ENCODE data around the gene PCDHB6. TPM values are rescaled to one million over a fixed set of nuclear protein-coding genes. Genes with fewer than 3 reads are reported as not detected.
"Not testable (repeated sequence)": the region's sequence is repeated elsewhere in the genome, so short reads cannot be mapped to it uniquely, and the experiment has no call there.

Gene PCDHB6
- total and polyA plus RNA-seq, 12 donors = 0.23 to 1.1 (median 0.74) TPM

DNA sequence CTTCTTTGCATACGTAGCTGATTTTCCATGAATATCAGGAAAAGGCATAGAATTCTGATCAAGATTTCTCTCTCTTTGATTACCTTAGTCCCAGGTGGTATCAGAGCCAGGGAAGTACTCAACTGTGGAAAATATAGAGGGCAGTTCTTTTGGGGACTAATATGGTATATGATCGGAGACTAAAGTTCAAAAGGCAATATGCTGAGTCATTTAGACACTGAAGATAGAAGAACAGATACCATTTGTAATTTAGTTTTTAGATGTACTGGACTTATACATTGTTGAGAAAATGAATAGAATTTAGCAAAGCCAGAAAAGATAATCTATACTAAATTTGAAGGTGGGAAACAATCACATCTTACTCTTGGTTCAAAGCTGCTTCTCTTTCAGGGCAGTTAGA is 44.5 kb upstream of the PCDHB6 start:
- TF ChIP-seq, protein P1, sequence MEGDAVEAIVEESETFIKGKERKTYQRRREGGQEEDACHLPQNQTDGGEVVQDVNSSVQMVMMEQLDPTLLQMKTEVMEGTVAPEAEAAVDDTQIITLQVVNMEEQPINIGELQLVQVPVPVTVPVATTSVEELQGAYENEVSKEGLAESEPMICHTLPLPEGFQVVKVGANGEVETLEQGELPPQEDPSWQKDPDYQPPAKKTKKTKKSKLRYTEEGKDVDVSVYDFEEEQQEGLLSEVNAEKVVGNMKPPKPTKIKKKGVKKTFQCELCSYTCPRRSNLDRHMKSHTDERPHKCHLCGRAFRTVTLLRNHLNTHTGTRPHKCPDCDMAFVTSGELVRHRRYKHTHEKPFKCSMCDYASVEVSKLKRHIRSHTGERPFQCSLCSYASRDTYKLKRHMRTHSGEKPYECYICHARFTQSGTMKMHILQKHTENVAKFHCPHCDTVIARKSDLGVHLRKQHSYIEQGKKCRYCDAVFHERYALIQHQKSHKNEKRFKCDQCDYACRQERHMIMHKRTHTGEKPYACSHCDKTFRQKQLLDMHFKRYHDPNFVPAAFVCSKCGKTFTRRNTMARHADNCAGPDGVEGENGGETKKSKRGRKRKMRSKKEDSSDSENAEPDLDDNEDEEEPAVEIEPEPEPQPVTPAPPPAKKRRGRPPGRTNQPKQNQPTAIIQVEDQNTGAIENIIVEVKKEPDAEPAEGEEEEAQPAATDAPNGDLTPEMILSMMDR (IDR thresholded peaks at IDR 0.05) = no peak
- TF ChIP-seq POLR2A (IDR thresholded peaks at IDR 0.05) = no peak
- Histone ChIP-seq H3K9me3 (replicated peaks in 1 of 3) (no peaks in the 10 kb centered on the region), H3K4me3 (no peak overlapping the region), H3K36me3 (replicated peaks in 1 of 2) (no peaks in the 10 kb centered on the region), H3K27ac (no peak overlapping the region), H3K27me3 (no peaks in the 10 kb centered on the region), H3K4me1 (replicated peaks in 1 of 2) (no peaks in the 10 kb centered on the region)
- intact Hi-C loops (cut with DNase I) = no loop called here
- no peak for DNase-seq
- WGBS, 4 donors = 58 to 80% (median 68%) methylated on average over 2 of the region's 2 CpGs

DNA sequence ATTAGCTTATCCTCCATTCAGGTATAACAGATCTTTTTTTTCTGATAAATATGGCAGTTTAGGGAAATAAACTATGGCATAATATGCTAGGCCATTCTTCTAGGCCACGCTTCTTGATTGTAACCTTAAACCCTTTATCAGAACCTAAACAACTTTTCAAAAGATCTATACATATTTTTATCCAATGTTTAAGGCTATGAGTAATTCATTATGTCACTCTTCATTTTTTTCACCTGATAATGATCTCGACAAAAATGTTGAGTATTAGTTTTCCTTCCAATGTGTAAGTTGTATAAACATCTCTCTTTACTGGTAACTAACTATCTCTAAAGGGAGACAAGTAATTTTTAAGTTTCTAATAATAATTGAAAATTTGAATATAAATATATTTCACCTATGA is 30.6 kb upstream of the PCDHB6 start:
- Histone ChIP-seq H3K27ac (no peak overlapping the region), H3K4me1 (replicated peaks in 1 of 2) (no peaks in the 10 kb centered on the region), H3K9me3 (replicated peaks in 1 of 3) (peaks cover 0 to 7% (median 4%) of the 10 kb centered on the region in 3 donors), H3K36me3 (replicated peaks in 1 of 2) (no peaks in the 10 kb centered on the region), H3K27me3 (peaks cover 11% of the 10 kb centered on the region), H3K4me3 (no peak overlapping the region)
- DNase-seq = no peak
- intact Hi-C loops (cut with DNase I) = no loop called here
- WGBS, 4 donors = 27 to 42% (median 38%) methylated on average over 2 of the region's 2 CpGs
- TF ChIP-seq, protein P1 (IDR thresholded peaks at IDR 0.05) = no peak
- no peak for TF ChIP-seq POLR2A (IDR thresholded peaks at IDR 0.05)

DNA sequence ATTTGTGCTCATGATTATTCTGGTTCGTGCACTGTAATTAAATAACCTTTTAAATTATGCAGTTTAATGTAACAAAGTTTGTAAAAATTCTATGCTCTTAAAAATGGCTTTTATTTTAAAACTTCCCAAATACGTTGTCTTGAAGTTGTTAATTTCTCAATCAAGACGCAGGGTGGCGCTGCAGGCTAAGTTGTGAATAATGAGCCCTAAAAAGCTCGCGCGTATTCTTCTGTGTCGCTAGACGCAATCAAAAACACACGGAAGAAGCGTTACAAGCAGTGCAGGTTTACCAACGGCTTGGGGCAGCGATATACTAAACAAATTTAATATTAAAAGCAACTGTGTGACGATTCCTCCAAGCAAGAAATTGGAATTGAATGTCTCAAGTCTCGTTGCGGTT is 28.3 kb upstream of the PCDHB6 start, which contains the start of gene PCDHB4:
TSS of gene PCDHB4 (plus strand) at position 256 of the 400 bp plus-strand sequence. CDS start 181 bp downstream, outside the sequence.
- no peaks in the 10 kb centered on the region for H3K9me3 ChIP-seq (replicated peaks in 1 of 3)
- H3K36me3 ChIP-seq (replicated peaks in 1 of 2) = no peaks in the 10 kb centered on the region
- no peaks in the 10 kb centered on the region for H3K4me1 ChIP-seq (replicated peaks in 1 of 2)
- H3K4me3 ChIP-seq = peak within 1 kb of the TSS in 1 of 4 donors; percentile 11
- DNase-seq = no peak
- H3K27ac ChIP-seq = no peak within 1 kb of the TSS
- TF ChIP-seq POLR2A (IDR thresholded peaks at IDR 0.05) = no peak
- TF ChIP-seq, protein P1 (IDR thresholded peaks at IDR 0.05) = peak in 3 of 6 experiments; percentile 12 to 17 (median 12)
- peaks cover 11% of the 10 kb centered on the region for H3K27me3 ChIP-seq
- WGBS, 4 donors = 14 to 29% (median 17%) methylated on average over 16 of the region's 16 CpGs
- intact Hi-C loops (cut with DNase I) = no loop called here

DNA sequence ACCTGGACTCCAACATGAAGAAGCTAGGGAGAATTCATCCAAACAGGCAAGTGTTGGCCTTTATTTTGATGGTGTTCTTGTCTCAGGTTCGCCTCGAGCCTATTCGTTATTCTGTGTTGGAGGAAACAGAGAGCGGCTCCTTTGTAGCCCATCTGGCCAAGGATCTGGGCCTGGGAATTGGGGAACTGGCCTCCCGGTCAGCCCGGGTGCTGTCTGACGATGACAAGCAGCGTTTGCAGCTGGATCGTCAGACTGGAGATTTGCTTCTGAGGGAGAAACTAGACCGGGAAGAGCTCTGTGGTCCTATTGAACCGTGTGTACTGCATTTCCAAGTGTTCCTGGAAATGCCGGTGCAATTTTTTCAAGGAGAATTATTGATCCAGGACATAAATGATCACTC is 27.9 kb upstream of the PCDHB6 start:
- H3K9me3 ChIP-seq (replicated peaks in 1 of 3) = no peaks in the 10 kb centered on the region
- peaks cover 11% of the 10 kb centered on the region for H3K27me3 ChIP-seq
- DNase-seq = no peak
- H3K27ac ChIP-seq = no peak overlapping the region
- H3K4me3 ChIP-seq = peak overlapping the region in 1 of 4 donors; percentile 11
- H3K36me3 ChIP-seq (replicated peaks in 1 of 2) = no peaks in the 10 kb centered on the region
- TF ChIP-seq, protein P1 (IDR thresholded peaks at IDR 0.05) = no peak
- H3K4me1 ChIP-seq (replicated peaks in 1 of 2) = no peaks in the 10 kb centered on the region
- intact Hi-C loops (cut with DNase I) = no loop called here
- WGBS, 4 donors = 22 to 33% (median 32%) methylated on average over 12 of the region's 12 CpGs

DNA sequence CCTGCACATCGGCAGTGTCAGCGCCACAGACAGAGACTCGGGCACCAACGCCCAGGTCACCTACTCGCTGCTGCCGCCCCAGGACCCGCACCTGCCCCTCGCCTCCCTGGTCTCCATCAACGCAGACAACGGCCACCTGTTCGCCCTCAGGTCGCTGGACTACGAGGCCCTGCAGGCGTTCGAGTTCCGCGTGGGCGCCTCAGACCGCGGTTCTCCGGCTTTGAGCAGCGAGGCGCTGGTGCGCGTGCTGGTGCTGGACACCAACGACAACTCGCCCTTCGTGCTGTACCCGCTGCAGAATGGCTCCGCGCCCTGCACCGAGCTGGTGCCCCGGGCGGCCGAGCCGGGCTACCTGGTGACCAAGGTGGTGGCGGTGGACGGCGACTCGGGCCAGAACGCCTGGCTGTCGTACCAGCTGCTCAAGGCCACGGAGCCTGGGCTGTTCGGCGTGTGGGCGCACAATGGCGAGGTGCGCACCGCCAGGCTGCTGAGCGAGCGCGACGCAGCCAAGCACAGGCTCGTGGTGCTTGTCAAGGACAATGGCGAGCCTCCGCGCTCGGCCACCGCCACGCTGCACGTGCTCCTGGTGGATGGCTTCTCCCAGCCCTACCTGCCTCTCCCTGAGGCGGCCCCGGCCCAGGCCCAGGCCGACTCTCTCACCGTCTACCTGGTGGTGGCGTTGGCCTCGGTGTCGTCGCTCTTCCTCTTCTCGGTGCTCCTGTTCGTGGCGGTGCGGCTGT is 26.3 kb upstream of the PCDHB6 start:
- H3K9me3 ChIP-seq (replicated peaks in 1 of 3); H3K27ac ChIP-seq; H3K36me3 ChIP-seq (replicated peaks in 1 of 2); intact Hi-C loops (cut with DNase I); DNase-seq; H3K4me3 ChIP-seq; H3K4me1 ChIP-seq (replicated peaks in 1 of 2): not testable (repeated sequence)
- H3K27me3 ChIP-seq = peaks cover 11% of the 10 kb centered on the region
- WGBS, 4 donors = 20 to 28% (median 28%) methylated on average over 1 to 59 of the region's 73 CpGs; no CpG with 5 or more reads in 1 of the 4 donors
